Measurements from ENCODE around the gene CDC5L. TPM values are rescaled to one million over a fixed set of nuclear protein-coding genes. Genes with fewer than 3 reads are reported as not detected.
A peak's percentile ranks its signal among the peaks of the same experiment; 100 is the strongest.

The CDC5L gene
- polyA plus RNA-seq, 1 of the 3 experiments (the other 2 are of a cell fraction), result 6.0 TPM

DNA sequence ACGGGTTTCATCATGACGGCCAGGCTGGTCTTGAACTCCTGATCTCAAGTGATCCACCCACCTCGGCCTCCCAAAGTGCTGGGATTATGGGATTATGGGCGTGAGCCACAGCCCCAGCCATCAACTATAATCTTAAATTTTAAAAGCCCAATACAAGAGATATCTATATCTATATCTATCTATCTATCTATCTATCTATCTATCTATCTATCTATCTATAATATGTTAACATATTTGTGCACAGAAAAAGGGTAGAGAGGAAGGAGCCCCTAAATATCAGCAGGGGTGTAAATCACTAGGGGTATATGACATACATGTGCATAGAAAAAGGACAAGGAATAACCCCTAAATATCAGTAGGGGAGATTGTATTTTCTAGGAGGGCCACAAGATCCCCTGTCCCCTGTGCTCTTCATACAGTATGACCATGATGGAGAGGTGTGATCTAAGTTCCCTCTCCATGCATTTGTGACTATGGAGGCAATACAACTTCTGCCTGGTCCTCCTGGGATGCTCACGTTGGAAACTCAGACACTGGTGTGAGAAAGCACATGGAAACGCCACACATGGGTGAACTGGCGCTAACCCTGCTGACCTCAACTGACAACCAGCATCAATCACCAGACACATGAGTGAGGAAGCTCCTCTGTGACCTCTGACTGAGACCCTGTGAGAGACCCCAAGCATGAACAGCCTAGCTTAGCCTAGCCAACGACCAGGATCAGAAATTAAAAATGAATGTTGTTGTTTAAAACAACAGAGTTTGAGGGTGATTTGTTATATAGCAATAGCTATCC, 46.2 kb upstream of the CDC5L start:
- H4K20me1 ChIP-seq (ENCODE audit: insufficient read depth), result no peaks in the 10 kb centered on the region
- peaks cover 0 to 24% of the 10 kb centered on the region in 2 experiments; a peak in 2 of 4 replicates for H3K4me1 ChIP-seq (ENCODE audit: control insufficient read depth in 1 of 2, insufficient read depth in 2 of 2, low read depth in 1 of 2, low read length in 1 of 2)
- H3K4me2 ChIP-seq, result no peak overlapping the region
- H3K9me2 ChIP-seq, result no peaks in the 10 kb centered on the region
- no peak overlapping the region for H3K9ac ChIP-seq
- H3F3A ChIP-seq (replicated peaks; ENCODE audit: insufficient read depth), result no peaks in the 10 kb centered on the region
- ChIA-PET CTCF (interaction anchor here (1.2 to 3.4 kb wide), 13 partner anchors 8 to 168 kb away, joined by 3 to 30 read pairs (median 6); partner anchors contain the start of genes AARS2, SLC35B2 and TMEM151B), POLR2A (interaction anchor here (0.6 to 2.4 kb wide), 7 partner anchors 9 to 114 kb away, joined by 3 to 10 read pairs (median 5); partner anchors contain the start of genes CDC5L, HSP90AB1, SLC35B2 and TMEM151B)
- peaks cover 36% of the 10 kb centered on the region for H3K27me3 ChIP-seq (ENCODE audit: insufficient read depth)
- H2AFZ ChIP-seq (ENCODE audit: low read depth), result no peak overlapping the region
- no peaks in the 10 kb centered on the region for H3K36me3 ChIP-seq (replicated peaks in 1 of 2; ENCODE audit: control insufficient read depth in 1 of 2, insufficient read depth in 2 of 2, low read length in 1 of 2)
- H3K79me2 ChIP-seq (ENCODE audit: insufficient read depth), result no peaks in the 10 kb centered on the region
- H3K9me3 ChIP-seq, result no peaks in the 10 kb centered on the region
- H3K27ac ChIP-seq (ENCODE audit: low read depth in 2 of 2, low read length in 1 of 2), result peak overlapping the region in 1 of 2 experiments; percentile 92; a peak in 2 of 4 replicates
- WGBS (ENCODE audit: low lambda C conversion rate), result 38% methylated on average over 8 of the region's 8 CpGs
- DNase-seq, result peak; percentile 16
- H3K4me3 ChIP-seq (ENCODE audit: low read depth in 2 of 2, low read length in 1 of 2), result no peak overlapping the region
- TF ChIP-seq FOXM1 (IDR thresholded peaks at IDR 0.05; ENCODE audit: low read depth), result no peak
- no peak for TF ChIP-seq REST (IDR thresholded peaks at IDR 0.05; ENCODE audit: low read depth, low read length)
- TF ChIP-seq, protein P1, sequence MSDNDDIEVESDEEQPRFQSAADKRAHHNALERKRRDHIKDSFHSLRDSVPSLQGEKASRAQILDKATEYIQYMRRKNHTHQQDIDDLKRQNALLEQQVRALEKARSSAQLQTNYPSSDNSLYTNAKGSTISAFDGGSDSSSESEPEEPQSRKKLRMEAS (IDR thresholded peaks at IDR 0.05; ENCODE audit: low read depth), result no peak
- TF ChIP-seq NRF1 (IDR thresholded peaks at IDR 0.05; ENCODE audit: low read depth, low read length), result no peak
- no peak for TF ChIP-seq FOXJ3 (CRISPR knock-in tag; IDR thresholded peaks at IDR 0.05)
- TF ChIP-seq TAF1 (IDR thresholded peaks at IDR 0.05; ENCODE audit: borderline replicate concordance, low read depth, low read length), result no peak
- TF ChIP-seq MEF2A (IDR thresholded peaks at IDR 0.05; ENCODE audit: borderline replicate concordance, low read depth), result no peak
- TF ChIP-seq ZBTB33 (IDR thresholded peaks at IDR 0.05; ENCODE audit: borderline replicate concordance, low read depth), result no peak
- no peak for TF ChIP-seq PBX3 (IDR thresholded peaks at IDR 0.05)
- TF ChIP-seq ELF1 (IDR thresholded peaks at IDR 0.05), result no peak
- no peak for TF ChIP-seq JUND (IDR thresholded peaks at IDR 0.05)
- no peak for TF ChIP-seq MXI1 (IDR thresholded peaks at IDR 0.05; ENCODE audit: low read depth, low read length)
- TF ChIP-seq RCOR1 (IDR thresholded peaks at IDR 0.05; ENCODE audit: low read length), result no peak
- TF ChIP-seq FOSL2 (IDR thresholded peaks at IDR 0.05; ENCODE audit: borderline replicate concordance, low read depth), result no peak
- no peak for TF ChIP-seq SIN3A (IDR thresholded peaks at IDR 0.05; ENCODE audit: borderline replicate concordance, low read depth, low read length)
- no peak for TF ChIP-seq SMC3 (IDR thresholded peaks at IDR 0.05; ENCODE audit: low read depth, low read length)
- no peak for TF ChIP-seq GATA2 (CRISPR knock-in tag; IDR thresholded peaks at IDR 0.05)

Data from SK-N-SH (cell line).